ENCODE results near the gene DMRTB1.

DNA sequence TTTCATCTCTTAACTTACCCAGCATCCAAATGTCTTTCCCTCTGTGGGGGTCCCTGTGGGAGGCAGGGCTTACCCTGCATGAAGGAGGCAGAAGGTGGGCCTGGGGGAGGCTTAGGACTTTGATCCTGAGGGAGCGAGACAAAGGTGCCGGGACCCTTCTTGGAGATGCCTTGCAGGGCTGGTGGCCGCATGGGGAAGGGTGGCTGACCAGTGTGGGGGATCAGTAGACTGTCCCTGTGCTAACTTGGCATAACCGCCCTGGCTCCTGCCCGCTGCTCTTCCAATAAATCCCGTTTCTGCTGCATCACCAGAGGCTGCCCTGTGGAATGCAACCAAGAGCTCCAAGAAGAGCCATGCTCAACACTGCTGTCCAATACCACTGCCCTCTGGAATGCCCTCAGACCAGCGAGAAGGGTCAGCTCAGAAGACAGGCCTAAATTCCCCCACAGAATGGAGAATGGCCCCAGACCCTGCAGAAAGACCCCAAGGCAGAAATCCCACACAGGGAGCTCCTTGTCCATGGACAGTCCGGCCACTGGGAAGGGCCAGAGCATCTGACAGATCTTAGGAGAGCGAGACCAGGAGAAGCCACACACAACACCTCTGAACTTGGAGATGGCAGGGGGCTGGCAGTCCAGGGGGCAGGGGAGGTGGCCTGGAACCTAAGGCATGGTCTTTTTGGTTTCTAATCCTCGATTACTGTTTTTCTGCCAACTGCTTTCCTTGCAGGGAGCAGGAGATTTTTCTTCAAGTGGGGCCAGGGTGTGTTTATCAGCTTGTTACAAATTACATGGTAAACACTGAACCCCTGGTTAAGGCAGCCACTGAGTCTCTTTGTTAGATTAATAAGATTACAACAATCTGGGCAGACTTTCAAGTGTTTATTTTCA lies 46.7 kb upstream of the DMRTB1 start:
- no peak for TF ChIP-seq EZH2 (IDR thresholded peaks at IDR 0.05; ENCODE audit: borderline replicate concordance, insufficient read depth, low read depth, low read length, poor library complexity, severe bottlenecking)
- TF ChIP-seq, protein P1, sequence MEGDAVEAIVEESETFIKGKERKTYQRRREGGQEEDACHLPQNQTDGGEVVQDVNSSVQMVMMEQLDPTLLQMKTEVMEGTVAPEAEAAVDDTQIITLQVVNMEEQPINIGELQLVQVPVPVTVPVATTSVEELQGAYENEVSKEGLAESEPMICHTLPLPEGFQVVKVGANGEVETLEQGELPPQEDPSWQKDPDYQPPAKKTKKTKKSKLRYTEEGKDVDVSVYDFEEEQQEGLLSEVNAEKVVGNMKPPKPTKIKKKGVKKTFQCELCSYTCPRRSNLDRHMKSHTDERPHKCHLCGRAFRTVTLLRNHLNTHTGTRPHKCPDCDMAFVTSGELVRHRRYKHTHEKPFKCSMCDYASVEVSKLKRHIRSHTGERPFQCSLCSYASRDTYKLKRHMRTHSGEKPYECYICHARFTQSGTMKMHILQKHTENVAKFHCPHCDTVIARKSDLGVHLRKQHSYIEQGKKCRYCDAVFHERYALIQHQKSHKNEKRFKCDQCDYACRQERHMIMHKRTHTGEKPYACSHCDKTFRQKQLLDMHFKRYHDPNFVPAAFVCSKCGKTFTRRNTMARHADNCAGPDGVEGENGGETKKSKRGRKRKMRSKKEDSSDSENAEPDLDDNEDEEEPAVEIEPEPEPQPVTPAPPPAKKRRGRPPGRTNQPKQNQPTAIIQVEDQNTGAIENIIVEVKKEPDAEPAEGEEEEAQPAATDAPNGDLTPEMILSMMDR (IDR thresholded peaks at IDR 0.05): no peak
